Adipocyte (in vitro differentiated cells): Measurements from ENCODE around the gene FOXO6.

Experiments used
- DNase-seq: peaks from one replicate; pipeline ENCODE4 v3.0.0-alpha.2; 2015; ENCODE audit warnings: low read depth
- H3K27me3 ChIP-seq: replicated peaks from 2 replicates; pipeline ENCODE4 v1.7.0; 2013; ENCODE audit warnings: mild to moderate bottlenecking, low read length, moderate library complexity; ENCODE audit not compliant: control insufficient read depth, insufficient read depth
- H3K36me3 ChIP-seq: 2 replicates; pipeline ENCODE4 v1.7.0; 2013; ENCODE audit warnings: low read length, mild to moderate bottlenecking, moderate library complexity; ENCODE audit not compliant: control insufficient read depth, insufficient read depth, severe bottlenecking
- H3K4me1 ChIP-seq: 2 replicates; pipeline ENCODE4 v1.7.0; 2013; ENCODE audit warnings: mild to moderate bottlenecking, low read length, moderate library complexity; ENCODE audit not compliant: control insufficient read depth, insufficient read depth
- H3K4me3 ChIP-seq: 2 replicates; pipeline ENCODE4 v1.7.0; 2013; ENCODE audit warnings: mild to moderate bottlenecking, low read length, moderate library complexity
- H3K9ac ChIP-seq: 2 replicates; pipeline ENCODE4 v1.7.0; 2013; ENCODE audit warnings: mild to moderate bottlenecking, low read length, moderate library complexity
- H3K9me3 ChIP-seq: 2 replicates; pipeline ENCODE4 v1.7.0; 2013; ENCODE audit warnings: mild to moderate bottlenecking, low read length, moderate library complexity; ENCODE audit not compliant: control insufficient read depth

FOXO6 gene

GRCh38 chr1:41390573-41390972, 29.3 kb downstream of the FOXO6 start:
- no peak for DNase-seq
- H3K4me3 ChIP-seq = no peak overlapping the region
- H3K27me3 ChIP-seq = peaks cover 76% of the 10 kb centered on the region
- no peaks in the 10 kb centered on the region for H3K9me3 ChIP-seq
- H3K9ac ChIP-seq = no peak overlapping the region
- H3K4me1 ChIP-seq = no peaks in the 10 kb centered on the region
- no peaks in the 10 kb centered on the region for H3K36me3 ChIP-seq

- H3K36me3 ChIP-seq = no peaks in the 10 kb centered on the region
- H3K4me1 ChIP-seq = no peaks in the 10 kb centered on the region
- H3K9me3 ChIP-seq = no peaks in the 10 kb centered on the region
- peaks cover 76% of the 10 kb centered on the region for H3K27me3 ChIP-seq
- no peak overlapping the region for H3K4me3 ChIP-seq
- DNase-seq = no peak
- no peak overlapping the region for H3K9ac ChIP-seq
Measured at GRCh38 chr1:41391834-41392527, 30.7 kb downstream of the FOXO6 start.

GRCh38 chr1:41392528-41392924, 31.3 kb downstream of the FOXO6 start:
- H3K4me1 ChIP-seq = no peaks in the 10 kb centered on the region
- no peaks in the 10 kb centered on the region for H3K9me3 ChIP-seq
- no peaks in the 10 kb centered on the region for H3K36me3 ChIP-seq
- DNase-seq = no peak
- H3K4me3 ChIP-seq = no peak overlapping the region
- no peak overlapping the region for H3K9ac ChIP-seq
- peaks cover 71% of the 10 kb centered on the region for H3K27me3 ChIP-seq

GRCh38 chr1:41393716-41394368, 32.6 kb downstream of the FOXO6 start:
- no peak overlapping the region for H3K4me3 ChIP-seq
- no peak overlapping the region for H3K9ac ChIP-seq
- H3K9me3 ChIP-seq = no peaks in the 10 kb centered on the region
- no peaks in the 10 kb centered on the region for H3K4me1 ChIP-seq
- no peak for DNase-seq
- H3K27me3 ChIP-seq = peaks cover 63% of the 10 kb centered on the region
- no peaks in the 10 kb centered on the region for H3K36me3 ChIP-seq

- no peak for DNase-seq
- no peaks in the 10 kb centered on the region for H3K36me3 ChIP-seq
- no peaks in the 10 kb centered on the region for H3K4me1 ChIP-seq
- no peak overlapping the region for H3K9ac ChIP-seq
- peaks cover 63% of the 10 kb centered on the region for H3K27me3 ChIP-seq
- H3K9me3 ChIP-seq = no peaks in the 10 kb centered on the region
- H3K4me3 ChIP-seq = no peak overlapping the region
Measured at GRCh38 chr1:41394369-41394744, 33.1 kb downstream of the FOXO6 start.

- Histone ChIP-seq H3K9me3 (peaks cover 2% of the 10 kb centered on the region), H3K9ac (no peak overlapping the region), H3K4me1 (no peaks in the 10 kb centered on the region), H3K36me3 (no peaks in the 10 kb centered on the region), H3K27me3 (peaks cover 57% of the 10 kb centered on the region), H3K4me3 (no peak overlapping the region)
- DNase-seq = no peak
Measured at GRCh38 chr1:41394959-41395956, 34.0 kb downstream of the FOXO6 start.

- no peaks in the 10 kb centered on the region for H3K36me3 ChIP-seq
- no peak overlapping the region for H3K4me3 ChIP-seq
- H3K4me1 ChIP-seq = no peaks in the 10 kb centered on the region
- H3K9ac ChIP-seq = no peak overlapping the region
- no peak for DNase-seq
- H3K27me3 ChIP-seq = peaks cover 52% of the 10 kb centered on the region
- peaks cover 6% of the 10 kb centered on the region for H3K9me3 ChIP-seq
Measured at GRCh38 chr1:41396084-41396483, 34.9 kb downstream of the FOXO6 start.

GRCh38 chr1:41397020-41397419, 35.8 kb downstream of the FOXO6 start:
- Histone ChIP-seq H3K4me1 (no peaks in the 10 kb centered on the region), H3K36me3 (no peaks in the 10 kb centered on the region), H3K27me3 (peaks cover 46% of the 10 kb centered on the region), H3K4me3 (no peak overlapping the region), H3K9me3 (peaks cover 6% of the 10 kb centered on the region), H3K9ac (no peak overlapping the region)
- no peak for DNase-seq

- no peak for DNase-seq
- H3K27me3 ChIP-seq = peaks cover 38% of the 10 kb centered on the region
- H3K9me3 ChIP-seq = peaks cover 6% of the 10 kb centered on the region
- H3K4me1 ChIP-seq = no peaks in the 10 kb centered on the region
- no peaks in the 10 kb centered on the region for H3K36me3 ChIP-seq
- H3K4me3 ChIP-seq = no peak overlapping the region
- H3K9ac ChIP-seq = no peak overlapping the region
Measured at GRCh38 chr1:41397753-41398330, 36.6 kb downstream of the FOXO6 start.

GRCh38 chr1:41399145-41399795, 38.0 kb downstream of the FOXO6 start:
- Histone ChIP-seq H3K36me3 (no peaks in the 10 kb centered on the region), H3K27me3 (peaks cover 40% of the 10 kb centered on the region), H3K4me1 (no peaks in the 10 kb centered on the region), H3K4me3 (no peak overlapping the region), H3K9me3 (peaks cover 6% of the 10 kb centered on the region), H3K9ac (no peak overlapping the region)
- DNase-seq = no peak
